RWPE1 (cell line): ENCODE measurements around the gene ADAM15.
A peak's percentile ranks its signal among the peaks of the same experiment; 100 is the strongest.

ENCODE experiments used
- CTCF ChIA-PET: fragments of 350-600 bp; sonication (Branson Sonifier 250); formaldehyde crosslinking; extraction: SDS; loops from one replicate; lab custom pipeline; 2021; lab: Yijun Ruan, JAX
- POLR2A ChIA-PET: fragments of 400-600 bp; formaldehyde crosslinking; extraction: SDS; loops from one replicate; lab custom pipeline; 2020; ENCODE audit warnings: antibody characterized with exemption; ENCODE audit not compliant: low non-redundant PET; lab: Yijun Ruan, JAX
- DNase-seq: peaks from one replicate; pipeline ENCODE4 v3.0.0; 2012; ENCODE audit warnings: low spot score
- H3K27ac ChIP-seq: fragments of 450-650 bp; 2 replicates; pipeline ENCODE4 v1.5.1; 2017
- CTCF ChIP-seq: fragments of 450-650 bp; conservative IDR thresholded peaks from 2 replicates; pipeline ENCODE4 v1.5.1; 2017; ENCODE audit warnings: low read depth, mild to moderate bottlenecking

ADAM15 gene

GRCh38 chr1:155050560-155051341, at the start of gene ADAM15:
TSS of gene ADAM15 (plus strand) at chr1:155051316. CDS start at chr1:155051387, 71 bp downstream.
- POLR2A ChIA-PET = interaction anchor here (0.6 to 0.8 kb wide), 3 partner anchors 9 to 32 kb away, joined by 3 to 12 read pairs (median 5); no protein-coding TSS in a partner anchor
- CTCF ChIA-PET = interaction anchor here (0.6 to 3.0 kb wide), 20 partner anchors 9 to 600 kb away, joined by 3 to 27 read pairs (median 4); partner anchors contain the start of genes PBXIP1, PYGO2 and ZBTB7B
- DNase-seq = peak; percentile 93
- TF ChIP-seq CTCF = peak; percentile 94
- H3K27ac ChIP-seq = peak within 1 kb of the TSS; percentile 98

GRCh38 chr1:155001425-155001674, 49.8 kb upstream of the ADAM15 start:
- POLR2A ChIA-PET = interaction anchor here (0.6 to 0.7 kb wide), 2 partner anchors 28 to 30 kb away, joined by 3 to 4 read pairs; partner anchors contain the start of gene SHC1

GRCh38 chr1:155001675-155002463, 49.2 kb upstream of the ADAM15 start:
- POLR2A ChIA-PET = interaction anchor here (0.7 kb wide), 1 partner anchor 31 kb away, joined by 4 read pairs; the partner anchor contains the start of gene SHC1

More at GRCh38 chr1:155001425-155001674, 49.8 kb upstream of the ADAM15 start:
- no peak for DNase-seq
- TF ChIP-seq CTCF = no peak
- CTCF ChIA-PET = interaction anchor here (0.5 to 0.9 kb wide), 2 partner anchors 16 to 173 kb away, joined by 3 read pairs; no protein-coding TSS in a partner anchor
- H3K27ac ChIP-seq = peak overlapping the region; percentile 100

GRCh38 chr1:155002464-155003226, 48.5 kb upstream of the ADAM15 start, which contains the start of gene ZBTB7B:
TSS of gene ZBTB7B (plus strand) at chr1:155002802. CDS start at chr1:155014661, 11,859 bp downstream.
- CTCF ChIA-PET = interaction anchor here (0.6 to 3.2 kb wide), 3 partner anchors 14 to 48 kb away, joined by 3 to 26 read pairs (median 4); partner anchors contain the start of genes ADAM15 and FLAD1
- DNase-seq = peak; percentile 88
- POLR2A ChIA-PET = no interaction called here
- no peak for TF ChIP-seq CTCF
- peak within 1 kb of the TSS; percentile 100 for H3K27ac ChIP-seq

More at GRCh38 chr1:155001675-155002463, 49.2 kb upstream of the ADAM15 start:
- peak overlapping the region; percentile 100 for H3K27ac ChIP-seq
- peak; percentile 99 for DNase-seq
- peak; percentile 69 for TF ChIP-seq CTCF
- CTCF ChIA-PET = interaction anchor here (0.8 to 3.2 kb wide), 3 partner anchors 15 to 49 kb away, joined by 3 to 26 read pairs (median 4); partner anchors contain the start of gene ADAM15

- peak overlapping the region; percentile 100 for H3K27ac ChIP-seq
- ChIA-PET POLR2A (no interaction called here), CTCF (interaction anchor here (0.6 to 3.2 kb wide), 4 partner anchors 9 to 88 kb away, joined by 3 to 26 read pairs (median 4); partner anchors contain the start of gene FLAD1)
- no peak for DNase-seq
- TF ChIP-seq CTCF = no peak
Observed at GRCh38 chr1:155003227-155003765, 47.8 kb upstream of the ADAM15 start.
